AG09309 (cell line): ENCODE measurements around the gene NF1.

Experiments used
- DNase-seq: peaks from one replicate; pipeline ENCODE4 v3.0.0-alpha.2; 2010; ENCODE audit warnings: low read depth
- H3K4me3 ChIP-seq: 2 replicates; pipeline ENCODE4 v1.5.1; 2011; ENCODE audit warnings: mild to moderate bottlenecking, low read depth, low read length, moderate library complexity; ENCODE audit not compliant: control insufficient read depth
- CTCF ChIP-seq: IDR thresholded peaks from 2 replicates; pipeline ENCODE4 v1.5.1; 2011; ENCODE audit warnings: mild to moderate bottlenecking, low read depth, low read length, inconsistent platforms; ENCODE audit not compliant: insufficient read depth, control insufficient read depth; ENCODE audit errors: missing control alignments

Gene NF1

DNA sequence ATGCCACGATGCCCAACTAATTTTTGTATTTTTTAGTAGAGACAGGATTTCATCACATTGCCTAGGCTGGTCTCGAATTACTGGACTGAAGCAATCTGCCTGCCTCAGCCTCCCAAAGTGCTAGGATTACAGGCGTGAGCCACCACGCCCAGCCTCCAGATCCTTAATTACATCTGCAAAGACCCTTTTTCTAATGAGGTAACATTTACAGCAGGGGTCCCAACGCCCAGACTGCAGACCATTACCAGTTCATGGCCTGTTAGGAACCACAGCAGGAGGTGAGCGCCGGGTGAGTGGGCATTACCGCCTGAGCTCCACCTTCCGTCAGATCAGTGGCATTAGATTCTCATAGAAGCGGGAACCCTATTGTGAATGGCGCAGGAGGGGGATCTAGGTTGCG, 292.7 kb downstream of the NF1 start:
- H3K4me3 ChIP-seq, result no peak overlapping the region
- no peak for TF ChIP-seq CTCF
- no peak for DNase-seq

GRCh38 chr17:31388351-31388750, 293.6 kb downstream of the NF1 start:
- H3K4me3 ChIP-seq, result no peak overlapping the region
- no peak for DNase-seq
- TF ChIP-seq CTCF, result no peak

GRCh38 chr17:31388770-31389656, 294.2 kb downstream of the NF1 start:
- no peak for DNase-seq
- peak; percentile 73 for TF ChIP-seq CTCF
- H3K4me3 ChIP-seq, result no peak overlapping the region

DNA sequence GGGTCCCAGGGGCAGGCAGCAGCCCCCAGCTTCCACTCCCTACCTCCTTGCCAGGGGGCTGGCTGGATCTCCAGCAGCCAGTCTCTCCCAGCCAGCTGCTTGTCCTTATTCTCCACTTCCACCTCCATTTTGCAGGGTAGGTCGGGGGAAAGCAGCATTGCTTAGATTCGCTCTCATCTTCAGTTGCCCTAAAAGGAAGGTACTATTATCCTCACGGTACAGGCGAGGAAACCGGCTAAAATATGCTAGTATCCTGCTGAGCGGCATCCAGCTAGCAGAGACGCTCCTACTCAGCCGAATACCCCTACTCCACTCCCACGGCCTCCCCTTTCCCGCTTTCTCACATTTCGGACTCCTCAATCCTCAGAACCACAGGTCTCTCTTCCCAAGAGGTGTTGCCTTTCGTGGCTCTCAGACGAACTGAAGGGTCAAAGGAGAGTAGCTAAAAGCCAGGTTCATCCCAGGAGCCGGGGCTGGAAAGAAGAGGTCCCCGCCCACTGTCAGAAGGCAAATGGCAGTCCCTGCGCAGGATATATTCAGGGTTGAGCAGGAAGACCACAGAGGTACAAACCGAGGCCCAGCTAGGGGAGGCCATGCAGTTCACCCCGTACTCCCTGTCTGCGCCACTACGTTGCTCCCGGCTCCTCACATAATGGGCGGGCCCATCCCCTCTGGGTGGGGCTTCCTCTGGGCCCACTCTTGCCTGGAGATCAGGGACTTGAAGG, 295.0 kb downstream of the NF1 start:
- H3K4me3 ChIP-seq, result no peak overlapping the region
- no peak for TF ChIP-seq CTCF
- DNase-seq, result no peak

DNA sequence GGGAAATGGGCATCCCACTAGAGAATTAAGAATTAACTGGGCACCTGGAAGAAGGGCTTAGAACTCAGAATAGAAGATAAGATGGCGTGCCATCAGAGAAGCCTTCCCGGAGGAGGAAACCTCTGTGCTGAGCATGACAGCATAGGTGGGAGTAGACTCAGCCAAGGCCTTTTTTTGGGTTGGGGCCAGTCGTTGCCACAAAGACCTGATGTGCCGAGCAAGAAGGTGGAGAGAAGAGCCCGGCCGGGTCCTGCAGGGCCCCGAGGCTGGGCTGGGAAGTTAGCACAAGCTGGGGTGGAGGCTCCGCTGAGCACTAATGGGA, 295.6 kb downstream of the NF1 start:
- DNase-seq, result no peak
- H3K4me3 ChIP-seq, result no peak overlapping the region
- TF ChIP-seq CTCF, result no peak

DNA sequence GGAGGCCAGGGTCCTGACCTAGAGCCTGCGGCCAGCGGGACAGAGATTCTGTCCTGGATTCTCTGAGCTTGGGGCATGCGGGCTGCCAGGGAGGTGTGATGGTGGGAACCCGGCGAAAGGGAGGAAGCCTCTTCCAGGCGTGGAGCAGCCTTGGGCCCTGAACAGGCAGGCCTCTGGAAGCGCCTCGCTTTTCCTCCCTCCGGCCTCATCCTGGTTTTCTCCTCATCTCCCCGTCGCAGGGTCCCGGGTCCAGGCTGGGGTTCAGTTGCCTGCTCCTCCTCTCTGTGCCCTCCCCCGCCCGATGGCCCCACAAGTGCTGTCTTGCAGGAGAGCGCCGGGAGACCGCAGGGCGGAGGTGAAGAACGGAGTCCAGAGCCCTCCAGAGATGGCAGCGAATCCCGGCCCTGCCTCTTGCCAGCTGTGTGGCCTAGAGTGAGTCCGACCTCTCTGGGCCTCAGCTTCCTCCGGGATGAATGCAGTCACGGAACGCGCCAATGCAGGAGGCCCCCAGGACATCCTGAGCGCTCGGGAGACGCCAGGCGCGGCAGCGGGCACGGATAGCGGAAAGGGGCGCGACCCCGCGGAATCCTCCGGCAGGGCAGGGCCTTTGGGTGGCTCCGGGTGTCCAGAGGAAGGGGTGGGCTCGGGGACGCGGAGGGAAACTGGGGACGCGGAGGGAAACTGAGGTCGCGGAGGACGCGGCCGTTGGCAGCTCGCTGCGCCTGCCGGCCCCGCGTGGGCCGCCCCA, 296.1 kb downstream of the NF1 start:
- no peak for DNase-seq
- TF ChIP-seq CTCF, result no peak
- H3K4me3 ChIP-seq, result peak overlapping the region; percentile 36
